Panc1 (cell line): Measurements from ENCODE around the gene ABHD17A. TPM values are rescaled to one million over a fixed set of nuclear protein-coding genes. Genes with fewer than 3 reads are reported as not detected.

ENCODE experiments used
- ATAC-seq: fragments of 200-7000 bp; cut with Tn5 transposase; 2 replicates; pipeline ENCODE4 v1.9.1; 2020; ENCODE audit warnings: mild to moderate bottlenecking, moderate library complexity
- BruUV-seq: library from RNA; stranded (reverse); fragments of 400-500 nt; replicated peaks from 2 replicates; lab custom pipeline; 2021; lab: Mats Ljungman, UMichigan
- CTCF ChIA-PET: fragments of 300-600 bp; sonication (Branson Sonifier 250); formaldehyde crosslinking; loops from one replicate; lab custom pipeline; 2022; ENCODE audit warnings: antibody characterized with exemption; lab: Charles Lee
- POLR2A ChIA-PET: fragments of 300-600 bp; sonication (Branson Sonifier 250); formaldehyde crosslinking; loops from one replicate; lab custom pipeline; 2022; ENCODE audit warnings: antibody characterized with exemption; lab: Charles Lee
- DNase-seq: peaks from one replicate; pipeline ENCODE4 v3.0.0-alpha.2; 2010; ENCODE audit warnings: low read depth, low spot score
- H3K27ac ChIP-seq: 2 replicates; pipeline ENCODE4 v1.5.1; 2011; ENCODE audit warnings: mild to moderate bottlenecking, low read length, inconsistent platforms
- H3K27me3 ChIP-seq: fragments of 200-500 bp; sonication (Bioruptor generic); 2 replicates; pipeline ENCODE4 v1.6.0; 2014; ENCODE audit warnings: low read length, inconsistent platforms; ENCODE audit not compliant: control insufficient read depth, insufficient read depth
- H3K36me3 ChIP-seq: fragments of 200-500 bp; sonication (Bioruptor generic); 2 replicates; pipeline ENCODE4 v1.5.1; 2014; ENCODE audit warnings: inconsistent platforms, mild to moderate bottlenecking, low read length, moderate library complexity; ENCODE audit not compliant: control insufficient read depth, insufficient read depth
- H3K4me1 ChIP-seq: 2 replicates; pipeline ENCODE4 v1.5.1; 2011; ENCODE audit warnings: inconsistent platforms, mild to moderate bottlenecking, low read length, moderate library complexity; ENCODE audit not compliant: control insufficient read depth, insufficient read depth
- H3K4me3 ChIP-seq, 2 experiments: 2 replicates each; pipeline ENCODE4 v1.5.1; 2011 to 2012; ENCODE audit warnings: low read depth in 2 of 2, low read length in 2 of 2, mild to moderate bottlenecking in 2 of 2, inconsistent platforms in 1 of 2, moderate library complexity in 1 of 2
- H3K9me3 ChIP-seq: fragments of 200-500 bp; sonication (Bioruptor generic); 2 replicates; pipeline ENCODE4 v1.5.1; 2014; ENCODE audit warnings: low read depth, mild to moderate bottlenecking, inconsistent platforms, low read length, moderate library complexity; ENCODE audit not compliant: control insufficient read depth, insufficient read depth
- CTCF ChIP-seq: fragments of 450-650 bp; IDR thresholded peaks from 2 replicates; pipeline ENCODE4 v1.5.1; 2017; ENCODE audit warnings: mild to moderate bottlenecking
- POLR2AphosphoS5 ChIP-seq: IDR thresholded peaks from 2 replicates; pipeline ENCODE4 v1.6.1; 2012; ENCODE audit warnings: mild to moderate bottlenecking, low read depth, low read length, moderate library complexity
- SIN3A ChIP-seq: IDR thresholded peaks from 2 replicates; pipeline ENCODE4 v1.6.1; 2012; ENCODE audit warnings: low read depth, mild to moderate bottlenecking, low read length, moderate library complexity, borderline replicate concordance; ENCODE audit not compliant: insufficient read depth
- TCF7L2 ChIP-seq: IDR thresholded peaks from 2 replicates; pipeline ENCODE4 v1.6.1; 2011; ENCODE audit warnings: mild to moderate bottlenecking, low read depth, low read length, inconsistent platforms
- in situ Hi-C: cut with HindIII; loops from 2 replicates; pipeline ENCODE4 v1.10.0; 2016; ENCODE audit warnings: low sequenced_read_pairs, low pct_unique_long_range_greater_than_20kb
- intact Hi-C: fragments of 100-400 bp; cut with micrococcal nuclease; formaldehyde crosslinking; loops from one replicate; pipeline ENCODE4 v1.10.0; 2022; ENCODE audit not compliant: unreplicated experiment
- total RNA-seq: library from RNA; stranded (reverse); gene quantifications from one replicate; pipeline ENCODE4 v1.2.1, GENCODE V29; 2021; ENCODE audit not compliant: unreplicated experiment
- TF ChIP-seq, protein P1 (sequence below), 2 experiments: IDR thresholded peaks; 2 replicates each; pipeline ENCODE4 v1.6.1; 2011 to 2012; ENCODE audit warnings: low read depth in 2 of 2, control low read depth in 1 of 2, low read length in 1 of 2, mild to moderate bottlenecking in 1 of 2, moderate library complexity in 1 of 2; ENCODE audit not compliant: insufficient read depth in 1 of 2

The ABHD17A gene
- total RNA-seq, 1 experiment from 2014 or later: 57.1 TPM

DNA sequence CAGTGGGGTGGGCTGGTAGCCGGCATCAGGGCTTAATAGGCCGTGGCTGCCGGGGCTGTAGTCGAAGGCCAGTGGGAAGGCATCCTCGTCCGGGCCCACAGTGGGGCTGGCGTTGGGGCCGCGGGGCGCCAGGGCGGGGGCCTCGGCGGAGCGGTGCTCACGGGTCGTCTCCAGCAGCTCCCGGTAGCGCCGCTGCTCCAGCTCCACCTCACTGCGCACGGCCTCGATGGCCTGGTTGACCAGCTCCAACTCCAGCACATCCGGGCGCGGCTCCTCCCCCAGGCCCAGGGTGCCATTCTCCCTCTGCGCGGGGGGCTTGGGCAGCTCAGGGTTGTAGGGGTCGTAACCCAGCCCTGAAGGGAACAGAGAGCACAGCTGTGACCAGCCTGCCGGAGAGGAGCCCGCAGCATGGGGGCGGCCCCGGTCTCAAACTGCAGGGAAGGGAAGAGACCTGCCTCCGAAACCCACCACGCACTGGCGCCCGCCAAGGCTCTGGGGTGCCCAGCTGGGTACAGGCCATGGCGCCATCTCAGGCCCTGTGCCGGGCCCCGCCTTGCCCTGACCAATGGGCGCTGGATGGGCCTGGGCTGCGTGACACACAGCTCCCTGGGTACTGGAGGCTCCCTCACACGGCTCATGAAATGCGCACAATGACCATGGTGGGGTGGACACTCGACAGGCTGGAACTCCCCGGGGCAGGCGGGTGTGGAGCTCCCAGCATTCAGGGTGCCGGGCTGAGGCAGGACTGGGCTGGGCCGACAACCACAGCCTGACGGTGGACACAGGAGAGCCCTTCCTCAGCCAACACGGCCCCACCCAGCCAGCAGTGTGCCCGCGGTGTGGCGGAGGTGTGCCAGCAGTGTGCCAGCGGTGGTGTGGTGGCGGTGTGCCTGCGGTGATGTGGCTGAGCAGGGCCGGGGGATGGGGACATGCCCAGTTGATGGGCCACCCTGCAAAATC, 56.7 kb downstream of the ABHD17A start:
- Histone ChIP-seq H3K4me3 (no peak overlapping the region), H3K36me3 (no peaks in the 10 kb centered on the region), H3K9me3 (no peaks in the 10 kb centered on the region), H3K27me3 (no peaks in the 10 kb centered on the region), H3K27ac (peak overlapping the region; percentile 44; the same call in 1 of the 2 replicates), H3K4me1 (peaks cover 23% of the 10 kb centered on the region)
- CTCF ChIA-PET: interaction anchor here (0.6 to 0.7 kb wide), 2 partner anchors 9 to 48 kb away, joined by 4 to 5 read pairs; no protein-coding TSS in a partner anchor
- ATAC-seq (0 out of 2 replicates have a peak, but pooled peaks have one; percentile 3), DNase-seq (no peak)
- no peak for TF ChIP-seq TCF7L2
- TF ChIP-seq, protein P1, sequence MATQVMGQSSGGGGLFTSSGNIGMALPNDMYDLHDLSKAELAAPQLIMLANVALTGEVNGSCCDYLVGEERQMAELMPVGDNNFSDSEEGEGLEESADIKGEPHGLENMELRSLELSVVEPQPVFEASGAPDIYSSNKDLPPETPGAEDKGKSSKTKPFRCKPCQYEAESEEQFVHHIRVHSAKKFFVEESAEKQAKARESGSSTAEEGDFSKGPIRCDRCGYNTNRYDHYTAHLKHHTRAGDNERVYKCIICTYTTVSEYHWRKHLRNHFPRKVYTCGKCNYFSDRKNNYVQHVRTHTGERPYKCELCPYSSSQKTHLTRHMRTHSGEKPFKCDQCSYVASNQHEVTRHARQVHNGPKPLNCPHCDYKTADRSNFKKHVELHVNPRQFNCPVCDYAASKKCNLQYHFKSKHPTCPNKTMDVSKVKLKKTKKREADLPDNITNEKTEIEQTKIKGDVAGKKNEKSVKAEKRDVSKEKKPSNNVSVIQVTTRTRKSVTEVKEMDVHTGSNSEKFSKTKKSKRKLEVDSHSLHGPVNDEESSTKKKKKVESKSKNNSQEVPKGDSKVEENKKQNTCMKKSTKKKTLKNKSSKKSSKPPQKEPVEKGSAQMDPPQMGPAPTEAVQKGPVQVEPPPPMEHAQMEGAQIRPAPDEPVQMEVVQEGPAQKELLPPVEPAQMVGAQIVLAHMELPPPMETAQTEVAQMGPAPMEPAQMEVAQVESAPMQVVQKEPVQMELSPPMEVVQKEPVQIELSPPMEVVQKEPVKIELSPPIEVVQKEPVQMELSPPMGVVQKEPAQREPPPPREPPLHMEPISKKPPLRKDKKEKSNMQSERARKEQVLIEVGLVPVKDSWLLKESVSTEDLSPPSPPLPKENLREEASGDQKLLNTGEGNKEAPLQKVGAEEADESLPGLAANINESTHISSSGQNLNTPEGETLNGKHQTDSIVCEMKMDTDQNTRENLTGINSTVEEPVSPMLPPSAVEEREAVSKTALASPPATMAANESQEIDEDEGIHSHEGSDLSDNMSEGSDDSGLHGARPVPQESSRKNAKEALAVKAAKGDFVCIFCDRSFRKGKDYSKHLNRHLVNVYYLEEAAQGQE (IDR thresholded peaks at IDR 0.05; ENCODE audit: insufficient read depth in 1 of 2, low read depth in 2 of 2, low read length in 1 of 2): no peak
- TF ChIP-seq CTCF: no peak
- TF ChIP-seq SIN3A: no peak
- no TSS peak for BruUV-seq
- intact Hi-C loops (no loop called here), in situ Hi-C loops (no loop called here)
- POLR2A ChIA-PET: no interaction called here

GRCh38 chr19:1827566-1828278, 57.6 kb downstream of the ABHD17A start:
- POLR2A ChIA-PET: interaction anchor here (0.6 kb wide), 1 partner anchor 1309 kb away, joined by 3 read pairs; no protein-coding TSS in a partner anchor
- in situ Hi-C loops: no loop called here

More at GRCh38 chr19:1827566-1828278, 57.6 kb downstream of the ABHD17A start:
- Histone ChIP-seq H3K27ac (no peak overlapping the region), H3K4me3 (no peak overlapping the region), H3K4me1 (peaks cover 23% of the 10 kb centered on the region), H3K9me3 (no peaks in the 10 kb centered on the region), H3K36me3 (no peaks in the 10 kb centered on the region), H3K27me3 (no peaks in the 10 kb centered on the region)
- CTCF ChIA-PET: interaction anchor here (0.6 kb wide), 1 partner anchor 10 kb away, joined by 4 read pairs; no protein-coding TSS in a partner anchor
- ATAC-seq (no peak), DNase-seq (no peak)
- intact Hi-C loops: no loop called here
- TF ChIP-seq SIN3A (no peak), CTCF (no peak), TCF7L2 (no peak), POLR2AphosphoS5 (no peak)
- TF ChIP-seq, protein P1 (IDR thresholded peaks at IDR 0.05; ENCODE audit: insufficient read depth in 1 of 2, low read depth in 2 of 2, low read length in 1 of 2): no peak
- BruUV-seq: no TSS peak
